ENCODE results near the gene PGAM4. TPM values are rescaled to one million over a fixed set of nuclear protein-coding genes. Genes with fewer than 3 reads are reported as not detected.
"Not testable (repeated sequence)": the region's sequence is repeated elsewhere in the genome, so short reads cannot be mapped to it uniquely, and the experiment has no call there.

Gene PGAM4
- total RNA-seq, 2 donors from 2014 or later, result 0.77 TPM; not detected in 1

- Histone ChIP-seq H3K9ac (ENCODE audit: low read depth in 2 of 2, low read length in 2 of 2) (no peak overlapping the region), H3K27ac (no peak overlapping the region), H3K36me3 (no peaks in the 10 kb centered on the region), H3K4me1 (no peaks in the 10 kb centered on the region), H3K9me3 (no peaks in the 10 kb centered on the region), H3K27me3 (no peaks in the 10 kb centered on the region), H3K4me3 (no peak overlapping the region)
- no peak for DNase-seq
- intact Hi-C loops (cut with DNase I), result no loop called here
- TF ChIP-seq CTCF (IDR thresholded peaks at IDR 0.05), result no peak
Measured at GRCh38 chrX:77930581-77930980, 38.9 kb downstream of the PGAM4 start.

GRCh38 chrX:77925764-77926163 is 43.7 kb downstream of the PGAM4 start:
- no peak for DNase-seq
- H3K9me3 ChIP-seq, result no peaks in the 10 kb centered on the region
- H3K27ac ChIP-seq, result no peak overlapping the region
- no peaks in the 10 kb centered on the region for H3K36me3 ChIP-seq
- intact Hi-C loops (cut with DNase I), result no loop called here
- H3K9ac ChIP-seq (ENCODE audit: low read depth in 2 of 2, low read length in 2 of 2), result no peak overlapping the region
- no peak overlapping the region for H3K4me3 ChIP-seq
- H3K4me1 ChIP-seq, result no peaks in the 10 kb centered on the region
- TF ChIP-seq CTCF (IDR thresholded peaks at IDR 0.05), result no peak
- no peaks in the 10 kb centered on the region for H3K27me3 ChIP-seq

- H3K9ac ChIP-seq (ENCODE audit: low read depth in 2 of 2, low read length in 2 of 2), result no peak overlapping the region
- H3K4me3 ChIP-seq, result no peak overlapping the region
- no peaks in the 10 kb centered on the region for H3K27me3 ChIP-seq
- no peak for TF ChIP-seq CTCF (IDR thresholded peaks at IDR 0.05)
- H3K36me3 ChIP-seq, result no peaks in the 10 kb centered on the region
- no peaks in the 10 kb centered on the region for H3K9me3 ChIP-seq
- no peak overlapping the region for H3K27ac ChIP-seq
- intact Hi-C loops (cut with DNase I), result no loop called here
- H3K4me1 ChIP-seq, result no peaks in the 10 kb centered on the region
- no peak for DNase-seq
Measured at GRCh38 chrX:77924320-77924859, 45.0 kb downstream of the PGAM4 start.

GRCh38 chrX:77922787-77923186 is 46.7 kb downstream of the PGAM4 start:
- H3K36me3 ChIP-seq, result no peaks in the 10 kb centered on the region
- no peaks in the 10 kb centered on the region for H3K4me1 ChIP-seq
- no peak overlapping the region for H3K9ac ChIP-seq (ENCODE audit: low read depth in 2 of 2, low read length in 2 of 2)
- no peak overlapping the region for H3K4me3 ChIP-seq
- H3K27ac ChIP-seq, result no peak overlapping the region
- H3K27me3 ChIP-seq, result no peaks in the 10 kb centered on the region
- H3K9me3 ChIP-seq, result no peaks in the 10 kb centered on the region
- intact Hi-C loops (cut with DNase I), result no loop called here
- no peak for DNase-seq
- no peak for TF ChIP-seq CTCF (IDR thresholded peaks at IDR 0.05)

GRCh38 chrX:77919370-77919769 is 50.1 kb downstream of the PGAM4 start:
- H3K36me3 ChIP-seq, result not testable (repeated sequence)

GRCh38 chrX:77918568-77918967 is 50.9 kb downstream of the PGAM4 start:
- Histone ChIP-seq H3K36me3 (no peaks in the 10 kb centered on the region), H3K27ac (no peak overlapping the region), H3K9ac (ENCODE audit: low read depth in 2 of 2, low read length in 2 of 2) (no peak overlapping the region), H3K4me3 (no peak overlapping the region), H3K27me3 (no peaks in the 10 kb centered on the region), H3K4me1 (no peaks in the 10 kb centered on the region), H3K9me3 (no peaks in the 10 kb centered on the region)
- intact Hi-C loops (cut with DNase I), result no loop called here
- no peak for TF ChIP-seq CTCF (IDR thresholded peaks at IDR 0.05)
- no peak for DNase-seq

More at GRCh38 chrX:77919370-77919769, 50.1 kb downstream of the PGAM4 start:
- H3K4me3 ChIP-seq; H3K27ac ChIP-seq; DNase-seq; H3K27me3 ChIP-seq; H3K9ac ChIP-seq (ENCODE audit: low read depth in 2 of 2, low read length in 2 of 2); H3K4me1 ChIP-seq; intact Hi-C loops (cut with DNase I); H3K9me3 ChIP-seq: not testable (repeated sequence)

Other genes with a start within 250 kb of the PGAM4 start
- 10 to 100 TPM; 44.2 to 57.0 TPM for gene ATRX, start 183.4 kb downstream of the PGAM4 start, total RNA-seq
- 10 to 100 TPM; 55.8 to 58.0 TPM for gene MAGT1, start 74.2 kb downstream of the PGAM4 start, total RNA-seq
- gene COX7B, start 70.2 kb downstream of the PGAM4 start, total RNA-seq, result 100 to 1,000 TPM; 485 to 517 TPM
- gene ATP7A, start 58.9 kb downstream of the PGAM4 start, total RNA-seq, result 10 to 100 TPM in 1 of 2 donors, 1 to 10 TPM in 1; 8.3 to 11.8 TPM
- 100 to 1,000 TPM; 500 to 706 TPM for gene PGK1, start 134.6 kb upstream of the PGAM4 start, total RNA-seq
- gene TAF9B, start 170.0 kb upstream of the PGAM4 start, total RNA-seq, result 1 to 10 TPM; 5.8 to 6.3 TPM

All from colonic mucosa (tissue), 4 donors.